ENCODE data around the gene LOXHD1.

LOXHD1 gene

DNA sequence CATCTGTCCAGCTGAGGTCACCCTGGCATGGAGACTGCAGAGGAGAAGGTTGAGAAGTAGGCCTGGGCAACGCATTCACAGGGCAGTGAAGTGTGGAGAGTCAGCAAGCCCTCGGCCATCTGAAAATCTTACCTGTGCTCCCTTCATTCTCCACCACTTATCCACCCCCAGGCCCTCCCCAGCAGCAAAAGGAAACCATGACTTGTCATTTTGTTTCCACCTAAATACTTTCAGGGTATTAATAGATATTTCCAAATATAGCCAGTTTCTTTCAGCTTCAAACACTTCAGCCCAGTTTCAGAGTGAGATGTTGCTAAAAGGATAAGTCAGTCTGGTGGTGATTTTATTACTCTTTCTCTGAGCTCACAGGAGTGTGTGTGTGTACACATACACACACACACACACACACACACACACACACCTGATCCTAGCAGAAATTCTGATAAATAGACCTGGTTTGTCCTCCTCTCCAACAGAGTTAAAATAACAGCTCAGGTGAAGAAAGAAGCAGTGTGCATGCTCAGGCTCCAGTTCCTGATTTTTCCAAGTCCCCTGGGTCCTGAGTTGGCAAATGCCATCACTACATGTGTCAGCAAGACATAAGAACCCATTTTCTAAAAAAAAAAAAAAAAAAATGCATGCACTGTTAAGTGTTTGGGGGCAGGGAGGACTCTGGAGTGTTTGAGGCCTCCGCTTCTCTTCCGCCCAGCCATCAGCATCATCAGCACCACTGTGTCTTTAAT is 82.8 kb downstream of the LOXHD1 start:
- DNase-seq, result no peak

DNA sequence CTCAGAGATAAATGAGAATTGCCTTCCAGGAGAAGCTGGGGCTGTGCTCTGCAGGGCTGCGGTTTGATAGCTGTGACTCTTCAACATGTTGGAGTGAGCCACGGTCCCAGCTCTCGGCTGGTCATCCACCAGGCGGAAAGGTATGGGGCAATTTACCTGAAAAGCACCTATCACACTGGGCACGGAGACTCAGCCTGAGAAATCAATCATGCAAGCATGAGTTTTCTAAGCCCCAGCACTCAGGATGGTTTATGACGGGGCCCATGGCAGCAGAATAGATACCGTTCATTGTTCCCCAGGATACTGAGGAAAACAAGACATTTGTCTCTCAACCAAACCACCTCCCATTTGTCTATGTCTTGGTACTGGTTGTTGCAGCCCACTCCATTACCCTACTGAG is 83.9 kb downstream of the LOXHD1 start:
- DNase-seq, result no peak

DNA sequence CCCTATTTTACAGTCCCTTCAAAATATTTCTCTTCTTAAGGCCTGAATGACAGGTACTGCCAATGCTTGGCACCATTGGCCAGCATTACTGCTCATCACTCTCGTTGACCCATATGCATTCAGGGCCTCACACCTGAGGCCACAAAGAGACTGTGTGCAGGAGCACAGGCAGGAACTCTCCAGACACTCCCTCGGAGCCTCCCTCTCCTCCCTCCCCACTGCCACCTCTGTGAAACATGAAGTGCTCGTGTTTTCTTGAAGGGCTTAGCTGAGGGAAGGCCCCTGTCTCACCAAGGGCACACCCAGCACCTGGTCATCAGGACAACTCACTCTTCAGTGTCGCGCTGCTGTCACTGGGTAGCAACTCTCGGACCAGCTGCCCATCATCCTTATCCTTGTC is 85.3 kb downstream of the LOXHD1 start:
- no peak for DNase-seq

DNA sequence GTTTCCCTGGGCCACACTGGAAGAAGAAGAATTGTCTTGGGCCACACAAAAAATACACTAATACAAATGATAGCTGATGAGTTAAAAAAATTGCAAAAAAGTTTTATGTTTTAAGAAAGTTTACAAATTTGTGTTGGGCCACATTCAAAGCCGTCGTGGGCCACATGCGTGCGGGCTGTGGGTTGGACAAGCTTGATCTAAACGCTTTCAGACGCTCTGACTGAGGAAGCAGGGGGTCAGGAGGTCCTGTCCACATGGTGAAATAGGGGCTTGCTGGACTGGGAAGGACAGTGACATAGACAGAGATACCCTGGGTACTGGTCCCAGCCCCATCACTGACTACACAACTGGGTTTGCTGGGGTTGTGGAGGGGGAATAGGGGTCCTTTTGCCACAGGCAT is 86.4 kb downstream of the LOXHD1 start:
- DNase-seq, result no peak

DNA sequence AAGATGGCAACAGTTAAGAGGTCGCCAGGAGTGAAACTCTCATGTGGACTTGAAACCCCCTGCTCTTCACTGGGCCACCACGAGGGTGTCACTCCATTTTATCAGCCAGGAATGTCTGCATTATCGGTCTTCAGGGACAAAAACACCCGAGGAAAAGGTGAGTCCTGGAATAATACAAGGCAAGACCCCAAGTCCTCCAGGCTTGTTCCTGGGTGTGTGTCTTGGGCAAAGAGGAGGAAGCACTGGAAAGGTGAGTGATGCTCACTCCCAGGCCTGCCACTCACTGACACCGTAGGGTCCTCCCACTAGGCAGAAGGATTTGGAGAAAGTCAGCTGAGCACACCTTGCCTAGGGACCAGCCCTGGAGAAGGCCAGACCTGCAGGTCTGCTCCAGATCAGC is 86.9 kb downstream of the LOXHD1 start:
- DNase-seq, result no peak

DNA sequence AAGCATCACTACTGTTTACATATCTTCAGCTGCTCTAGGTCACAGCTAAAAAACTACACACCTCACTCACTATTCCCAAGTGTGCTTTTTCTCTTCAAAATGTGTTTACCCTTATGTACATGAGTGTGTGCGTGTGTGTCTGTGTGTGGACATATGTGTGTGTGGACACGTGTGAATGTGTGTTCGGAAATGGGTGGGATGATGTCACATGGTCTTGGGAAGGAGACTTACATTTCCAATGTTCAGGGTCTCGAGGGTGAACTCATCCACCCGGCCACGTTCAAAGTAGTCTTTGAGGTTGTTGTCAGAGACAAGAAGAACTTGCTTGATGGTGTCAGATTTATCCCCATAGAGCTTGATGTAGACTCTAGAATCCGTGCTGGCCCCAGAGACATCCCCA is 87.8 kb downstream of the LOXHD1 start:
- DNase-seq, result no peak

DNA sequence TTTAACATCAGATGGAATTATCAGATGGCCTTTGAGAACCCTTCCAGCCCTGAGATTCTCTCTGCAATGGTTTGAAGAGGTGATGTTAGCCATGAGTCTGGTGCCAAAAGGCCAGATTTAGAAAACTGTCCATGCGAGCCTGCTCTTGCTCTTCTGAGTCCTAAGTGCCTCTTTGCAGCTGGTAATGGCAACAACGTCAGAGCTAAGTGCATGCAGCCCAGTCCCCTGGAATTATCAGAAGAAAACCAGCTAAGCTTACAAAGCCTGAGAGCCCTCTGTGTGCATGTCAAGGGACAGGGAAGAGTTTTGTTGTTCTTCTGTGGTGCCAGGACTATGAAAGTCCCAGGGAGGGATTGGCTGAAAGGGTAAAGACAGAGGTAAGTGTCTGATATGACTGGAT is 89.8 kb downstream of the LOXHD1 start:
- DNase-seq, result no peak

DNA sequence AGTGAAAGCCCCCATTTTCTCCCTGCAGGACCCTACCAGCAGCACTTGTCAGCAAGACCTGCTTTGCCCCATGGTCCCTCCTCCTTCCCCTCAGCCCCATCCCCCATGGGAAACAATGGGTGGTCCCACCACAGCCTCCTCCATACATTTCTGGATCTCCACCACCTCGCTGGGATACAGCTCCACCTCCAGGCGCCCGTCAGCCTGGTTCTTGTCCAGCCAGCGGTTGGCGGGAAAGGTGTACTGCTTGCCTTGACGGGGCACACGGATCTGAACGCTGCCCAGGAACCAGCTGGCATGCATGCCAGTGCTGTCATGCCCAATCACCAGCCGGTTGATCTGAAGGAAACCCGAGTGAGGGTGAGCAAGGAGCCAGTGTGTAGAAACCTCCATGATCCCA is 90.9 kb downstream of the LOXHD1 start:
- DNase-seq, result no peak

DNA sequence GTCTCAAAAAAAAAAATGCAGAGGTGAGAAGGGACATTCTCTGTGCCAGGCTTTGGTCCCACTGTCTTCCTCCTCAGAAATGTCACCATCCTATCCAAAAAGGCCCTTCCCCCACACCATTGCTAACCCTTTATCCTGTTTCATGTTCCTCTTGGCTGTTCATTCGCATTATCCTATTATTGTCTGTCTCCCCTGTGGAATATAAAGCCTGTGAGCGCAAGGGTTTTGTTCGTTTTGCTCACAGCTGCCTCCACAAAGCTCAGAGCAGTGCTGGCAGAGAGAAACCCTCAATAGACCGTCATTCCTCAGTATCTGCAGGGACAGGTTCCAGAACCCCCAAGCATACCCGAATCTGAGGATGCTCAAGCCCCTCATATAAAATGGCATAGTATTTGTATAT is 91.8 kb downstream of the LOXHD1 start:
- DNase-seq, result no peak

DNA sequence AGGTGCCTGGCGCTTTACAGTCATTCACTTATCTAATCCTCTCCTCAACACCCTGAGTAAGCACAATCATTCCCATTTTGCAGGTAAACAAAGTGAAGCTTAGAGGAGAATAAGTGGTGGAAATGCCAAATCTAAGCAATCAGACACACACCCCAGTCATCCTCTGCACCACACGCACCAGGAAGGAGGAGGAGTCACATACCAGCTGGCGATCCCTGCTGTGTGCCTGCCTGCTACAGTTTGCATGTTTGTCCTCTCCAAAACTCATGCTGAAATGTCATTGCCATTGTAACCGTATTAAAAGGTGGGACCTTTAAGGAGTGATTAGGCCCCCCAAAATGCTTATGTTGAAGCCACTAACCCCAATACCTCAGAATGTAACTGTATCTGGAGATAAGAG is 93.7 kb downstream of the LOXHD1 start:
- DNase-seq, result no peak

DNA sequence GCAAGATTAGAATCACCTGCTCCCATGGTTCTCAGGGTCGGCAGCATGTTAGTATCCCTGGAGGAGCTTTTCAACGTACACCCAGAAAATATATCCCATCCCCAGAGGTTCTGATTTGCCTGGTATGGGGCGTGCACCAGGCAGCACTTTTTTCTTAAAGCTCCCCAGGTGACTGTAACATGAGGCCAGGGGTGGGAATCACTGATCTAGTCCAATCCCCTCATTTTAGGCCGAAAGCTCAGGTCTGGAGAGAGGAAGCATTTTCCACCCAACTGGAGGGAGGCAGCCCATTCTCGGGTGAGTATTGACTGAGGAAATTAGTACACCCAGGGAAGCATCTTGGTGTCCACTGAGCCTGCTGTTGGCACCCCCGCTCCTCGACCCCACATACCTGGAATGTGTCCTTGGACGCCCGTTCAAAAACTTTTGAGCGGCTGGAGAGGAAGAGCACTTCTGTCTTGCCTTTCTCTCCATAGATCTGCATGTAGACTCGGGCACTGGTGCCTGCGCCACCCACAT is 94.3 kb downstream of the LOXHD1 start:
- no peak for DNase-seq

DNA sequence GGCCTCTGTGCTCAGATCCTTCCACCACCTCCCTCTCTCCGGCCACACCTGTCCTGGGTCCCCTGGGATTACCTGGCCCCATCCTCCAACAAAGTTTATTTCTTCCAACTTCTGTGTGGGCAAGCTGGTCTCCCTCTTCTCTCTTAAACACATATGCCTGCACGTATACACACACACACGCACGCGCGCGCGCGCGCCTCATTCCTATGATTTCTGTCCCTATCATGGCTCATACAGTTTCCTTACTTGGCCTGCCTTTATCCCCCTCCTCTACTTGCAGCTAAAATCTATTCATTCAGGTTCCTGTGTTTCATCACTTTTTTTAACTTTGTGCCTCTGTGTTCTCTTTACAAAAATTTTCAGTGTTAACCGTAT is 96.4 kb downstream of the LOXHD1 start:
- DNase-seq, result no peak

DNA sequence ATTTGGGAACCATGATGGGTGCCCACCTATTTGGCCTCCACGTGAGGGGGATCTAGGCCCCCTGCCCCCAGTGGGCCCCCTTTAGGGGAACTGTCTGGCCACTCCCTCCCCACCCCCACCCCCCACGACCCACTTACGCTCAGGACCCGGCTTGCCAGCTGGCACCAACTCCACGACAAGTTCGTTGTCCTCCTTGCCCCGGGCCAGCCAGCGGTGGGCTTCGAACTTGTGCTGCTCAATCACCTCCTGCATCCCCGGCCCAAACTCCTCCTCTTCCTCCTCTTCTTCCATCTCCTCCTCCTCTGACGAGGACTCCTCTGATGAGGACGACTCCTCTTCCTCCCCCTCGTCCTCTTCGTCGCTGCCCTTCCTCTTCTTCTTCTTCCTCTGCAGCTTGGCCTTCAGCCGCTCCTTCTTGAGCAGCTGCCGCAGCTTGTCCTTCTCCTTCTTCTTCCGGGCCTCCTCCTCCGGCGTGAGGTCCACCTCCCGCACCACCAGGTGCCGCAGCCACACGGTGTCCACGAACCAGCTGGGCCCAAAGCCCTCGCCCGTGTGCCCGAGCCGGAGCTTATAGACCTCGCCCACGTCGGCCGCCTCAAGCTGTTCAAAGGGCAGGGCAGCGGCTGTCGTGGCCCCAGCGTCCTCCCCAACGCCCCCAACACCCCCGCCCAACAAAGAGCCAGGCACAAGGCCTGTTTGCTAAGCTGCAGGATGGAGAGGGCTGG is 96.9 kb downstream of the LOXHD1 start:
- DNase-seq, result no peak

DNA sequence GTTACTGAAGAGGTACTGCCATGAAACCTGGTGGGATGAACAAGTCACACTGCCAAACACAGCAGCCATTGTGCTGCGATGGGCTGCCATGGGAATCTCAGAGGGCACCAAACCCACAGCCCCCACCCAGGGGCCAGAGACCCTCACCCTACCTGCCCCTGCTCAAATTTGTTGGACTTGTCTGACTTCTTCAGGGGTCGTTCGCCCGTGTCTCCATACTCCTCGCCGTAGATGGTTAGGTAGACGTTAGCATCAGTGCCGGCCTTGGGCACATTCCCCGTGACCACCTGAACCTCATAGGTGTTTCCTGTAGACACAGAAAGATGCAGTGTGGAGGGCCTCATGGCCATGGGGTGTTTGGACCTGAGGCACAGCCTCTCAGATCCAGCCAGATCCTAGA is 97.7 kb downstream of the LOXHD1 start:
- DNase-seq, result no peak

DNA sequence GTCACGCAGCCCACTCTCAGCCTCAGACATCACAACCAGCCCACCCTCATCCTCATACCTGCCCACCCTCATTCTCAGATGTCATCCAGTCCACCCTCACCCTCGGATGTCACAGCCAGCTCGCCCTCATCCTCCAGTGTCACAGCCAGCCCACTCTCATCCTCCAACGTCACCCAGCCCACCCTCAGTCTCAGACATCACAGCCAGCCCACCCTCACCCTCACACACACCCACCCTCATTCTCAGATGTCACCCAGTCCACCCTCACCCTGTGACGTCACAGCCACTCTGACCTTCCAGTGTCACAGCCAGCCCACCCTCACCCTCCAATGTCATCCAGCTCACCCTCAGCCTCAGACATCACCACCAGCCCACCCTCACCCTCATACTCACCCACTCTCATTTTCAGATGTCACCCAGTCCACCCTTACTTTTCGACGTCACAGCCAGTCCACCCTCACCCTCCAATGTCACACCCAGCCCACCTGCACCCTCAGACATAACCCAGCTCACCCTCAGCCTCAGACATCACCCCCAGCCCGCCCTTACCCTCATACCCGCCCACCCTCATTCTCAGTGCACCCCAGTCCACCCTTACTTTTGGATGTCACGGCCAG is 100.3 kb downstream of the LOXHD1 start:
- DNase-seq, result no peak

DNA sequence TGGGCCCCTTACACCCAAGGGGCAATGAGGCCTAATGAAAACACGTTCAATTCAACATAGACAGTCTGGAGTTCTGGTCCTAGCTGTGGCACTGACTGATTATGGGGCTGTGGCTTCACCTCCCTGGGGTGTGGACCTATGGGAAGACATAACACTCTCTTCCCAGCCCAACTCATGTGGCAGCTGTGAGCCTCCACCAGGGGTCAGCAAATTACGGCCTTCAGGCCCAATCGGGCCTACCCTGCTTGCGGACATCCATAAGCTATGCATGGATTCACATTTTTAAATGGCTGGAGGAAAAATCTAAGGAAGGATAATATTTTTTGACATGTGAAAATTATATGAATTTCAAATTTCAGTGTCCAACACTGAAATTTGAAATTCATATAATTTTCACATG is 101.3 kb downstream of the LOXHD1 start:
- DNase-seq, result no peak

DNA sequence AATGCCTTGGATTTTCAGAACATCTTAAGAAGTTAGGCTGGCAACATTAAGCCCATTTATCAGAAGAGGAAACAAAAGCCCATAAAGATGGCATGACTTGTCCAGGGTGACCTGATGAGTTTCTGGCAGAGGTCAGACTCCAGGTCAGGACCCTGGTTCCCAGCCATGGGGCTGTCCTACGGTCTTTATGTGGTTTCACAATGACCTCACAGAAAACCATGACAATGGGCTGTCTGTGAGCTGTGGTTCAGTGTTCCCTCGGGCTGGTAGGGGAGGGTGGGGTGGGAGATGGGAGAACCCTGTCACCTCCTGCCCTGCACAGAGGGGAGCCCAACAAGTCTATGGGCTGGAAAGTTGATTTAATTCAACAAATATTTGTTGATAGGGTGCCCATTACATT is 101.8 kb downstream of the LOXHD1 start:
- no peak for DNase-seq

DNA sequence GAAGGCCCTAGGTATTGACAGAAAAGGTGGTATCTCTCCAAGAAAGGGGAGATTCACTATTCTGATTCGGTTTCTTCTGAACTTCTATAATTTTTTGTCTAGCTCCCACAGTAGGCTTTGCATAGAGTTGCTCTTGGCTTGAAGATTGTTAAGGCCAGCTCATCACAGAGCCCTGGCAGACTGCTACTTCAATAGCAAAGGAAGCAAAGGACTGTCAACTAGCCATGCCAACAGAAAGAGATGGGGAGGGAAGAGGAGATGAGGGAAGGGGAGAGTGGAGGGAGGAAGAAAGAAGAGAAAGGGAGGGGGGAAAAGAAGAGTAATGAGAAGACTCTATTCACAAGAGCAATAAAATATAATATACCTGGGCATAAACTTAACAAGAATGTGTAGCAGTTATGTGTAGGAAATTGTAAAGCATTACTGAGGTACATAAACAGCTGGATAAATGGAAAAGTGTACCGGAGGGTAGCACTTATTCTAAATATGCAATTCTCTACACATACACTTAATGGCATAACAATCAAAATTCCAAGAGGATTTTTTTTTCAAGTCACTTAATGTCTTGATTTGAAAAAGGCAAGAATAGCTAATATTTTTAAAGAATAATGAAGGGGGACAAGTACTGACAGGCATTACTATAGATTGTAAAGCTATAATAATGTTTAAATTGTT is 102.5 kb downstream of the LOXHD1 start:
- no peak for DNase-seq

DNA sequence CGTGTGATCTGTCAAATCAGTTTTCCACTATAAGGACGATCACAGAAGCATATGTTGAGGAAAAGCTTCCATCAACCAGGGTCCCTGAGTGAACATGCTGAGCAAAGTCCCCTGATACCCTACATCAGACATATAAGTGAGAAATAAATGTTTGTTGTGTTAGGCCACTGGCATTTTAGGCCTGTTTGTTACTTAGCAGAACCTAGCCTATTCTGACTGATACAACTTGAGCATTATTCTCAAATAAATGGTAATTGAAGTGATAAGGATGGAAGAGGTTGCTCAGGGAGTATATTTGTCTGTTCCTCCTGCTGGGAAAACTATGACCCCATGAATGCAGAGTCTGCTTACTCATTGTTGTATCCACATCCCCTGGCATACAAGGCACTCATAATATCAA is 106.4 kb downstream of the LOXHD1 start:
- no peak for DNase-seq

DNA sequence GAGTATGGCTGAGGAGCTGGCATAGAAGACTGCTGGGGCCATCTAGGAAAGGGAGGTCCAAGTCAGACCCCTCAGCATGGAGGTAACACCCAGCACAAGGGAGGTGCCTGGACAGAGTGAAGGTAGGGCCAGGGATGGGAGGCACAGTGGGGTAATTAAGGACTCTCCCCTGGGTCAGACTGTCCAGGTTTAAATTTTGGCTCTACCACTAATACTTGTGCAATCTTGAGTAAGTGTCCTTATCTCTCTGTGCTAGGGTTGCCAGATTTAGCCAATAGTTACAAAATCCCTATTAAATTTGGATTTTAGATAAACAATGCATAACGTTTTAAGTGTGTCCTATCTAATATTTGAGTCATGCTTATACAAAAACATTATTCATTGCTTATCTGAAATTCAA is 109.5 kb downstream of the LOXHD1 start:
- no peak for DNase-seq

DNA sequence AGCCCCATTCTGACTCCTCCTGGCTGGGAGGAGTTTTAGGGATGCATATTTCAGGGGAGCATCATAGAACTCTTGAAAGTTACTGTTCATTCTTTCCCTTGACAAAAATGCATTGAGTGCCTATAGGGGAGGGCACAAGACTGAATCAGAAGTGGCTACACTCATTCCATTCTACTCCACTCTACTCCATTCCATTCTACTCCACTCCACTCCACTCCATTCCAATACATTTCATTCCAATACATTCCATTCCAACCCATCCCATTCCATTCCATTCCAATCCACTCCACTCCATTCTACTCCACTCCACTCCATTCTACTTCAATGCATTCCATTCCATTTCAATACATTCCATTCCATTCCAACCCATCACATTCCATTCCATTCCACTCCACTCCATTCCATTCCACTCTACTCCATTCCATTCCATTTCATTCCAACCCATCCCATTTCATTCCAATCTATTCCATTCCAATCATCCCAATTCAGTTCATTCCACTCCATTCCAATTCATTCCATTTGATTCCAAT is 110.8 kb downstream of the LOXHD1 start:
- no peak for DNase-seq

DNA sequence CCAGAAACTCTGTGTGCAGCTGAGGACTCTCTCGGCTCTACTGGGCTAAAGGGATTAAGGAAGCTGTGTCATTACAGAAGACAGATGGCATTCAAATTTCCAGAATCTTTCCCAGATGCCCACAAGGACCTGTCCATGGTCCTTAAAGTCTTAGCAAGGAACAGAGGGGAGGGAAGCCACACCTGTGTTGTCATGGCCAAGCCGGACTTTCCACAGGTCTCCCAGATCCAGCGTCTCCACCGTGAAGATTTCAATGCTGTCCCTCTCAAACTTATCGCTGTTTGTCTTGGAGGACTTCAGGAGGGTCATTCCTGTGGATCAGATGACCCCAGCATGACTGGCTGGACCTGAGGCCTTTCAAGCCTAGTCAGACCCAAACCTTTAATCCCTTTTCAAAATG is 114.5 kb downstream of the LOXHD1 start:
- DNase-seq, result no peak

DNA sequence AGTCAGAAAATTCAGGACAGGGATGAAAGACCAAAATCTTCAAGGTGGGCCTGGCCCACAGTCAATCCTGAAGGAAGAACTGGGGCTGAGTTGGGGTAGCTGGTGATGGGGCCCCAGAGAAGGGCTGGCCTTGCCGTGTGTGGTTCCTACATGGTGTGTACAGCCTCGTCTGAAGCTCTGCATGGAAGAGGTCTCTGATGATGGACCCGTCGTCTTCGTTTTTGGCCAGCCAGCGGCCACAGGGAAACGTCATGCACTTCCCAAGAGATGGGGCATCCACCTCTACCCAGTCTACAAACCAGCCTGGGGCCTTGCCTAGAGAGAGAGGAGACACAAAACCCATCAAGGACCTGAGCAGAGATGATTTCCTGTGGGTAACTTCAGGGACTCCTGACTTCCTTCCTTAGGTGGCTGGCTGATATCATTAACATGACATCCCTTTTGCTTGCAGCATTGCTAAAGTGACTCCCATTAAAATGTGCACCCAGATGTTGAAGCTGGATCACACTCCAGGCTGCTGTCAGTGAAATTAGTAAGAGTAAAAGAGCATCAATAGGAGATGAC is 115.3 kb downstream of the LOXHD1 start:
- no peak for DNase-seq
